ENCODE results near the gene CFAP77.
"Not testable (repeated sequence)": the region's sequence is repeated elsewhere in the genome, so short reads cannot be mapped to it uniquely, and the experiment has no call there.

Gene CFAP77

DNA sequence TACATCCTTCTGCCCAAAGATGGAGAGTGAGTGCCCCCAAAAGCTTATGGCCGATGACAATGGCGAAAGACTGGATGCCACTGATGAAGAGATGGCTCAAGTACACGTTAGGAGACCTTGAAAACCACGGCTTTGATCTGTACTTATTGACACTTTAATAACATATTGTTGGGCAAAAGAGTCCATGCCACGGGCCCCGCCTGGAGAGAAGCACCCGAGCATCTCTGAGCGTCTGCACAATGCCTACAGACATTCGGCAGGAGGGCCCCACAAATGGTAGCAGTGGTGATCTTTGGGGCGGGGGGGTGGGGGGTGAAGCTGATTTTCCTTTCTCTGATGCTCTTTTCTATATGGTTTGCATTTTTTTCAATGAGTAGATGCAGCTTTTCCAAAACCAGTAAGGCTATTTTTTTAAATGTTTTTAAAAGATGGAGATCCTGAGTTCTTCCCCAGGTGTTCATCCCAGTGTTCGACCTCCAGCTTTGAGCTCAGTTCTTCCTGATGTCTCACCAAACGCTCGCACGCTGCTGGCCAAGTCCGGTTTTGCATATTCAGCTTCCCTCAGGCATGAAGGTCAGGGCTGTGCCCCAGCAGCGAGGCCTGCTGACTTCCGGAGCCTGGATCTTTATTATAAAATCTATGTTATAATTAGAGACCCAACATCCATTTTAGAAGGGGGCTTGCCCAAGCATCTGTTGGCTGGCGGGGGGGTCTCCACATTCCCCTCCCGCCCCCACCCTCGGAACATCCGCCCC is 138.1 kb downstream of the CFAP77 start:
- no peak for DNase-seq (ENCODE audit: low read depth)

DNA sequence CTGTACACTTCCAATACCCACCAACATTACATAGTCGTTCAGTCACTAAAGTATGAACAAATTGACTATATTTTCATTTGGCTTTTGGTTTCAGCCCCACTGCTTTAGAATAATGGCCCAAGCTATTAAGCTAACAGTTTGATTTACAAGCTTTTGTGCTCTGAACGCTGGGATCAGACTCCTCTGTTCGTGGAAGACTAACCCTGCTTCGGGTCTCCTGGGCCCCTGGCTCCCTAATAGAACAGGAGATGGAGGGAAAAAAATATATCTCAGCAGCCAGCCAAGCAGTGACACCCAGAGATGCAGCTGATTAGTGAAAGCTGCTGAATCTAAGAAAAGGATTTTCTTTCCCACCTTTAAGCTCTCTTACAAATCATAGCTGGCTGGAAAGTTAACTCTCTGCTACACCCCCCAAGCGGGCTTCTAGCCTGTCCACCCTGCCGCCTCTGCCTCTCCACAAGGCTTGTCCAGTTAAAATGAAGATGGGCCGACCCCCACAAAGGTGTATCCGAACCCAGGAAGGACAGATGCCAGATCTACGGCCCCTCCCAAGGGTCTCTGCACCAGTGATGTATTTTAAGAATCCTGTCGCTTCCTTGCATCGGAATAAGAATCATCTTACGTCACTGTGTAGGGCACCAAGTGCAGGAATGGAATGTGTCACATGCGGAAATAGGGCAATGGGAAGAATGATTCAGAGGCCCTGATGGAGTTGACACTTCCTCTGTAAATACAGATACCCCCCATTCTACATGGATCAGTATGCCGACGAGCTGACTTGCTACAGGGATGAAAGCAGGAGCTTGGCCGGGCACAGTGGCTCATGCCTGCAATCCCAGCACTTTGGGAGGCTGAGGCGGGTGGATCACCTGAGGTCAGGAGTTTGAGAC is 139.0 kb downstream of the CFAP77 start:
- DNase-seq (ENCODE audit: low read depth), result no peak

- no peak for DNase-seq (ENCODE audit: low read depth)
These were observed 141.5 kb downstream of the CFAP77 start for GRCh38 chr9:132551556-132551955.

DNA sequence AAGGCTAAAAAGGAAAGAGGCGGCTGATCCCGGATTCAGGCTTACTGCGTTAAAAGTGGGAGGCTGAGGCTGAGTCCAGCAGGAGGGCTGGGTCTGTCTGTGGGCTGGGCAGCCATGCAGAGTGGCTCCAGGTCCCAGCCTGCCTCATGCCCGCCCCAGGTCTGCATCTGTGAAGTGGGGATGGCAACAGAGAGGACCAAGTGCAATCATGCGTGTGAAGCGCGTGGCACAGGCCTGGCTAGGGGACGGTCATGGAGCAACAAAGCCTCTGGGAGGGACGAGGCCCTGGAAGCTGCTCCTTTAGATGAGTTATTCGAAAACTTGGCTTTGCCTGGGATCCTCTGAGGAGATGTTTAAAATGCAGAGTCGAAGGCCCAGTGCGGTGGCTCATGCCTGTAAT is 142.0 kb downstream of the CFAP77 start:
- DNase-seq (ENCODE audit: low read depth), result no peak

- DNase-seq (ENCODE audit: low read depth), result no peak
These were observed 144.7 kb downstream of the CFAP77 start for GRCh38 chr9:132554755-132555154.

GRCh38 chr9:132555528-132555927 is 145.5 kb downstream of the CFAP77 start:
- DNase-seq (ENCODE audit: low read depth), result no peak

GRCh38 chr9:132556235-132556634 is 146.2 kb downstream of the CFAP77 start:
- DNase-seq (ENCODE audit: low read depth), result no peak

GRCh38 chr9:132556714-132557113 is 146.7 kb downstream of the CFAP77 start:
- DNase-seq (ENCODE audit: low read depth), result no peak

DNA sequence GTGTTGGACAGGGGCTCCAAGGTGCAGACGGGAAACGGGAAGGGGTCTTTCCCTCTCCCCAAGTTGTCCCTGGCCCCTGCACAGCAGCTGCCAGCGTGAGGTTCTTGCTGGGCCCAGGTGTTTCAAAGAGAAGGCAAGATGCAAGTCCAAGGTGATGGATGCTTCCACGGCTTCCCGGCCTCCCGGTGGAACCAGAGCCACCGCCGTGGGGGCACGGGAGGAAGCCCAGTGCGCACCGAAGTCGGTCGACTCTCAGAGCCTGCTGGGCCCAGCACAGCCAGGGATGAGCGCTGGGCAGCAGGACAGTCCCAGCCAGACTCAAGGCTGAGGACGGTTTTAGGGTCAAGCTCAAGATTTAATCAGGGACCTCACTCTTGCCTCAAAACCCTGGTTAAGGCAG is 147.1 kb downstream of the CFAP77 start:
- DNase-seq (ENCODE audit: low read depth), result no peak

GRCh38 chr9:132559711-132560110 is 149.7 kb downstream of the CFAP77 start:
- no peak for DNase-seq (ENCODE audit: low read depth)

DNA sequence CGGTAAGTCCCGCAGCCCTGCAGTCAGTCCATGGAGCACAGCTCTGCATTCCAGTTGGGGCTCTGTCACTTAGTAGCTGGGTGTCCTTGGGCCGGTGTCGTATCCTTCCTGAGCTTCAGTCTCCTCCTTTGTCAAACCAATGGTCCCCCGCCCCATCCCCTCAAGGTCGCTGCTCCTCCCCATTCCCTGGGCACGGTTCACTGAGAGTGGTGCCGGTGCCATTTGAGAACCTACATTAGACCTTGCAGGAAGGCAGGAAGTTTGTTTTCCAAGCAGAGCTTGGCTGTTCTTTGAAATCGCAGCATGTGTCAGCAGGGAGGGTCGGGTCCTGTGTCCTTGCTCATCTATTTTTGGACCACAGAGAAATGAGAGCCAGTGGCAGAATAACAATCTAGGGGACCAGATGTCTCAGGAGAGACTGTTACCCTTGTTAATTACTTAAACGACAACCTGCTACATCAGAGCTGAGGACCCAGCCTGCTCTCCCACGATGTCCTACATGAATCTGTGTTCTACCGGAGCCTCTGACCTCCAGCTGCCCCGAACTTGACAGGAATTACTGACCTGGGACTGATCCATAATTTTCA is 150.7 kb downstream of the CFAP77 start:
- DNase-seq (ENCODE audit: low read depth), result no peak

DNA sequence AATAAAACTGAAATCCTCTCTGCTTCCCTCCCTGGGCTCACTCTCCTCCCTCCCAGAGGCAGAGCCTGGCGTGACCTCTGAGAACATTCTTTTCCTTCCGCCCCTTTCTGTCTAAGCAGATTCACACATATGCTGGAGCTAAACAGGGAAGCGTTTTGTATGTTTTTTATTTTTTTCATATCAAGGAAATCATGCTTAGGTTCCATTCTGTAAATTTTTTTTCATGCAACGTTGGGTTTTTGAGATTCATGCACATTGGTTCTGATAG is 152.2 kb downstream of the CFAP77 start:
- no peak for DNase-seq (ENCODE audit: low read depth)

- DNase-seq (ENCODE audit: low read depth), result no peak
These were observed 154.5 kb downstream of the CFAP77 start for GRCh38 chr9:132564526-132564925.

GRCh38 chr9:132568787-132569186 is 158.8 kb downstream of the CFAP77 start:
- DNase-seq (ENCODE audit: low read depth), result not testable (repeated sequence)

DNA sequence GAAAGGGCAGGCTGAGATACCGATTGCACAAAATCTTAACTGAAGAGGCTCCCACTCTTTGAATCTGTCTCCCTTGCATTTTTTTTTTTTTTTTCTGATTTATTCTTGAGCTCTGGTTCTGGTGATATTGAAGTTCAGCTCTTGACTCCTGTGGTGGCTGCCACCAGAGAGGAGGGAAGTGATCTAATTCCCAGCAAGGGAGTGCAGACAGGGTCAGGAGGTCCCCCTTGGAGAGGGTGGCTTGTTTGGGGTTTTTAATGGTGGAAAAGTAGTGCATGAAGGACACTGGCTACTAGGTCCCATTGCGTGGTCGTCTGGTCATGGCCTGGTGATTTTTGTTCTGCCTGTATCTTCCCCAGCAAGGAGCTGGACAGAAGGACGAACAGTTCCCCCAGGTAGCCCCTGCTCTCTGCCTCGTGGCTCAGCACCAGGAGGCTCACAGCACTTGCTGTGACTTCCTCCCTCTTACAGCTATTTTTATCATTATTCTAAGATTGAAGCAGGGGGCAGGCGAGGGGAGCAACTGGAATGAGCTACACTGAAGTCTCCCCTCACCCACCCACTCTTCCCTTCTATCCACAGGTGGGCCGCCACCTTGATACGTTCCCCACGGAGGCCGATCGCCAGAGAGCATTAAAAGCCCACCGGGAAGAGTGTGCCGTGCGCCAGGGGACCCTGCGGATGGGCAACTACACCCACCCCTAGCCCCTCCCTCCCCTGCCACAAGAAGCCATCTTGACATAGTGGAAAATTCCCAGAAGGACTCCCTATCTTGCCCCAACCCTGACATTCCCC is 162.0 kb downstream of the CFAP77 start:
- no peak for DNase-seq (ENCODE audit: low read depth)

GRCh38 chr9:132572921-132573320 is 162.9 kb downstream of the CFAP77 start:
- no peak for DNase-seq (ENCODE audit: low read depth)

DNA sequence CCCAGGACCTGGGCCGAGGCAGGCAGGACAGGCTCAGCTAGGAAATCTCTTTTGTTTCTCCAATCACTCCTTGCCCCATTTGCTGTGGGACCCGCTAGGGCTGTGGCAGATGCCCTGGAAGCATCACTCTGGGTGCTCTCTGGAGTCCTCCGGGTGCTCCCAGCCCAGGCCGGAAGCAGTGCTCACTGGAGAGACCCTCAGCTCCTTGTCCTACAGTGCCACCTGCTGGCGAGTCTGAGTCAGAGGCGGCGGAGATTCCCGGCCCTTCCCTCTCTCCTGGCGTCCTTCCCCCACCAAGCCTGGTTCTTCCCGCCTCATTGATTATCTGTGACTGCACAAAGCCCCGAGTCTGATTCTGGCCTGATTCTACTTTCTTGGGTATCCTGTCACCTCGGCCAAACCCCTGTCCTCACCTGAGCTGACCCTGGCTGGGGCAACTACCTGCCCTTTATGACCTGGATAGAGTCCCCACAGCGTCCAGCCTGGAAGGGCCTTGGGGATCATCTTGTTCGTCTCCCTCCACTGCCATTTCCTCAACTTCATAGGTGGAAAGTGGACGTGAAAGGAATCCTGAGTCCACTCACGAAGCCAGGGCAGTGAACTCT is 165.1 kb downstream of the CFAP77 start:
- DNase-seq (ENCODE audit: low read depth), result peak; percentile 16

DNA sequence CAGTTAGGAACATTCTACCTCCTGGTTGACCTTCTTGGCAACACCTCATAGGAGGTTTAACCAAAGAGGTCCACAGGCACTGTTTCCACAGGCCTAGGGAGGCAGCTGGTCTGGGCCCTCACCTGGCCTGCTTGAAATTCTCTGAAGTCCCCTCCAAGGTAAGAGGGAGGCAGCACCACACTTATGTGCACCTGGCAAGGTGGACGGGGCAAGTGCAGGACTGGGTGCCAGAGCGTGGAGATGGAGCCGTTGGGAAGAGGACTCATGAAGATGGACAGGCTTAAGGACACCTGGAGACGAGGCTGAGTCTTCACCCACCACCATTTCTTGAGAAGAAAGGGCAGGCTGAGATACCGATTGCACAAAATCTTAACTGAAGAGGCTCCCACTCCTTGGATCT is 165.8 kb downstream of the CFAP77 start:
- no peak for DNase-seq (ENCODE audit: low read depth)

- no peak for DNase-seq (ENCODE audit: low read depth)
These were observed 167.1 kb downstream of the CFAP77 start for GRCh38 chr9:132577119-132577518.

DNA sequence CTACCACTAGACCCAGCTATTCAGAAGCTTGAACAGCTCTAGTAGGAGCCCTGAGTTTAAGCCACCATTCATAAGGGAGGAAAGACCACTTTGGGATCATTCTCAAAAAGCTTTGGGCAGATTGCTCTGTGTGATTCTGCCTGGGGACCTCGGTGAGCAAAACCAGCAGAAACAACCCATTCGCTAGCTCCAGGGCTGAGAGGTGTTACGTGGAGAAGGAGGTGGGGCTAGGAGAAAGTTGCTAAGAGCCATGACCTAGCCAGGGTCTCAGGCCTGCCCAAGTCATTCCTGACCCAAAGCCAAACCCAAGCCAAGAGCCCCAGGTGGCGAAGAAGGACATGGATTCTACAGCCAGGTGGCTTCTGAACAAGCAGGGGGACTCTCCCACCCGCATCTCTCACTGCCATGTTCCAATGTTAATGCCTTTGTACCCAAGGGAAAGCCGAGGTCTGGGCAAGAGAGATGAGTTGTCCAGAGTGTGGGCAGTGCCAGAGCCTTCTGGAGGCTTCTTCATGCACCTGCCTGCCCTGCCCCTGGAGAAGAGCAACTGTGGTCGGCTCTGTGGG is 168.4 kb downstream of the CFAP77 start:
- DNase-seq (ENCODE audit: low read depth), result no peak

GRCh38 chr9:132579427-132579798 is 169.4 kb downstream of the CFAP77 start:
- DNase-seq (ENCODE audit: low read depth), result no peak
